TTC549 (cell line): ENCODE measurements around the gene ARHGEF2.
"Not testable (repeated sequence)": the region's sequence is repeated elsewhere in the genome, so short reads cannot be mapped to it uniquely, and the experiment has no call there.

Experiments
- FAIRE-seq: peaks from 2 replicates; lab custom pipeline; 2012; peaks lifted over from hg19 to GRCh38; lab: Jason Lieb, UNC

Gene ARHGEF2

GRCh38 chr1:155942578-155943141 lies 35.7 kb downstream of the ARHGEF2 start:
- FAIRE-seq, result no peak

- no peak for FAIRE-seq
These were observed 36.4 kb downstream of the ARHGEF2 start for GRCh38 chr1:155941845-155942531.

GRCh38 chr1:155940993-155941844 lies 37.1 kb downstream of the ARHGEF2 start, which contains the start of gene RXFP4:
Gene RXFP4, plus strand, starts transcription at chr1:155941638. Its CDS starts 72 bp downstream, at chr1:155941710.
- FAIRE-seq, result no peak

- no peak for FAIRE-seq
These were observed 37.8 kb downstream of the ARHGEF2 start for GRCh38 chr1:155940482-155940992.

GRCh38 chr1:155938220-155938627 lies 40.1 kb downstream of the ARHGEF2 start:
- peak; percentile 91 for FAIRE-seq

- no peak for FAIRE-seq
These were observed 43.3 kb downstream of the ARHGEF2 start for GRCh38 chr1:155934936-155935590.

GRCh38 chr1:155934097-155934935 lies 44.0 kb downstream of the ARHGEF2 start, which contains the start of gene KHDC4:
Gene KHDC4, minus strand, starts transcription at chr1:155934413. Its CDS starts 40 bp downstream, at chr1:155934373.
- FAIRE-seq, result peak; percentile 100

GRCh38 chr1:155933591-155934096 lies 44.7 kb downstream of the ARHGEF2 start:
- no peak for FAIRE-seq

GRCh38 chr1:155932487-155932886 lies 45.9 kb downstream of the ARHGEF2 start:
- no peak for FAIRE-seq

GRCh38 chr1:155932081-155932480 lies 46.3 kb downstream of the ARHGEF2 start:
- no peak for FAIRE-seq

- no peak for FAIRE-seq
These were observed 46.9 kb downstream of the ARHGEF2 start for GRCh38 chr1:155931332-155932038.

GRCh38 chr1:155930725-155931124 lies 47.6 kb downstream of the ARHGEF2 start:
- FAIRE-seq, result not testable (repeated sequence)

GRCh38 chr1:155929057-155929456 lies 49.3 kb downstream of the ARHGEF2 start:
- FAIRE-seq, result no peak

- no peak for FAIRE-seq
These were observed 52.8 kb downstream of the ARHGEF2 start for GRCh38 chr1:155925506-155925905.

GRCh38 chr1:155920717-155921116 lies 57.6 kb downstream of the ARHGEF2 start:
- FAIRE-seq, result no peak

- FAIRE-seq, result no peak
These were observed 58.5 kb downstream of the ARHGEF2 start for GRCh38 chr1:155919801-155920200.

- peak; percentile 22 for FAIRE-seq
These were observed 59.7 kb downstream of the ARHGEF2 start for GRCh38 chr1:155918660-155919059.

GRCh38 chr1:155913969-155914757 lies 64.2 kb downstream of the ARHGEF2 start:
- FAIRE-seq, result peak; percentile 84

- FAIRE-seq, result no peak
These were observed 66.3 kb downstream of the ARHGEF2 start for GRCh38 chr1:155912056-155912536.
